Stimulated activated naive CD4-positive, alpha-beta T cell treated with Interleukin-2 at 50 U/mL for 16 hours (primary cell): Measurements from ENCODE around the gene DDAH1.
"Not testable (repeated sequence)": the region's sequence is repeated elsewhere in the genome, so short reads cannot be mapped to it uniquely, and the experiment has no call there.

Source experiments
- DNase-seq: peaks from one replicate; lab custom pipeline; 2025; lab: John Stamatoyannopoulos, UW

Gene DDAH1

GRCh38 chr1:85465099-85465785 lies at the start of gene DDAH1:
TSS of gene DDAH1 (minus strand) at chr1:85465159. CDS start at chr1:85465045, 114 bp downstream.
- DNase-seq, result no peak

GRCh38 chr1:85513998-85514397 lies 49.0 kb upstream of the DDAH1 start:
- DNase-seq, result not testable (repeated sequence)

GRCh38 chr1:85504417-85504816 lies 39.5 kb upstream of the DDAH1 start:
- no peak for DNase-seq

- no peak for DNase-seq
These were observed 37.7 kb upstream of the DDAH1 start for GRCh38 chr1:85502625-85503083.

- DNase-seq, result no peak
These were observed 37.2 kb upstream of the DDAH1 start for GRCh38 chr1:85502171-85502570.

- no peak for DNase-seq
These were observed 36.5 kb upstream of the DDAH1 start for GRCh38 chr1:85501355-85501898.

- DNase-seq, result no peak
These were observed 32.1 kb upstream of the DDAH1 start for GRCh38 chr1:85496941-85497582.

GRCh38 chr1:85495556-85495955 lies 30.6 kb upstream of the DDAH1 start:
- DNase-seq, result no peak

GRCh38 chr1:85494904-85495266 lies 29.9 kb upstream of the DDAH1 start:
- no peak for DNase-seq

- no peak for DNase-seq
These were observed 29.3 kb upstream of the DDAH1 start for GRCh38 chr1:85494074-85494903.

GRCh38 chr1:85490270-85490985 lies 25.5 kb upstream of the DDAH1 start:
- DNase-seq, result no peak

GRCh38 chr1:85488126-85488525 lies 23.2 kb upstream of the DDAH1 start:
- no peak for DNase-seq

- no peak for DNase-seq
These were observed 20.6 kb upstream of the DDAH1 start for GRCh38 chr1:85485516-85485915.

GRCh38 chr1:85484716-85485115 lies 19.8 kb upstream of the DDAH1 start:
- no peak for DNase-seq

GRCh38 chr1:85484264-85484663 lies 19.3 kb upstream of the DDAH1 start:
- DNase-seq, result no peak

GRCh38 chr1:85481688-85482087 lies 16.7 kb upstream of the DDAH1 start:
- DNase-seq, result no peak

- no peak for DNase-seq
These were observed 15.6 kb upstream of the DDAH1 start for GRCh38 chr1:85480566-85480965.

- DNase-seq, result no peak
These were observed 14.5 kb upstream of the DDAH1 start for GRCh38 chr1:85479491-85479890.

- no peak for DNase-seq
These were observed 13.4 kb upstream of the DDAH1 start for GRCh38 chr1:85478366-85478765.

GRCh38 chr1:85475055-85475454 lies 10.1 kb upstream of the DDAH1 start:
- no peak for DNase-seq

- DNase-seq, result no peak
These were observed 8.4 kb upstream of the DDAH1 start for GRCh38 chr1:85473390-85473789.

GRCh38 chr1:85471558-85471957 lies 6.6 kb upstream of the DDAH1 start:
- DNase-seq, result no peak
